ENCODE results near the gene ASCC1. TPM values are rescaled to one million over a fixed set of nuclear protein-coding genes. Genes with fewer than 3 reads are reported as not detected.

The ASCC1 gene
- total and polyA plus RNA-seq, 2 of the 13 experiments (the other 11 are each of a cell fraction or from before 2014, with no cell fraction given) = 21.6 to 30.1 TPM

DNA sequence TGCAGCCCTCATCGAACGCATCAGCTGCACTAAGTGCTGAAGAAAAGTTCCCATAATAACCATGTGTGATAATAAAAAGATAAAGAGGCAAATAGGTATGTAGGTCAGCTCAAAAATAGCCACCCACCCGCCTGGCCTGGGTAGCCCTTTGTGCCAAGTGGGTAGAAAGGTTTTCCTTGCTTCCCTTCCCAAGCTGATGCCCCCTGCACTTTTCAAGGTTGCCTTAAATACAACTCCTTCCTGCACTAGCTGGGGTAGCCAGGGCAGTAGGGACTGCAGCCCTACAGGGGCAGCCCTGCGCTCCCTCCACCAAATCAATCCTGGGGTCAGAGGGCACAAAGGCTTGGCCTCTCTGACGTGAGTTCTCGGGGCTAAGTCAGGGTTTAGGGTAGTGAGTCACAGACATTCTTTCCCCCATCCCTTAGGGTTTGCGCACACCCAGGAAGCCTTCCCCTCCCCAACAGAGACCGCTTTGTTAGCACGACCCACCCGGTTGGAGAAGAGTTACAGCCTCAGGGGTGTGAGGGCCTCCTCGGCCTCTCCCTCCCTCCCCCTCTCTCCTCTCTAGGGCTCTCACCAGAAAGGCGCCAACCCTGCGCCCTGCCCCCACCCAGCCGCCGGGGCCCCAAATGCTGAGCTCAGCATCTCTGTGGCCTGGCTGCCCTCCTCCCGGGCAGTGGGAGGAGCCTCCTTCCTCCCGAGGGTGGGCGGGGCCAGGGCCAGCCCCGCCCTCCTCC, 44.3 kb upstream of the ASCC1 start (continued):
- TF ChIP-seq, protein P1, sequence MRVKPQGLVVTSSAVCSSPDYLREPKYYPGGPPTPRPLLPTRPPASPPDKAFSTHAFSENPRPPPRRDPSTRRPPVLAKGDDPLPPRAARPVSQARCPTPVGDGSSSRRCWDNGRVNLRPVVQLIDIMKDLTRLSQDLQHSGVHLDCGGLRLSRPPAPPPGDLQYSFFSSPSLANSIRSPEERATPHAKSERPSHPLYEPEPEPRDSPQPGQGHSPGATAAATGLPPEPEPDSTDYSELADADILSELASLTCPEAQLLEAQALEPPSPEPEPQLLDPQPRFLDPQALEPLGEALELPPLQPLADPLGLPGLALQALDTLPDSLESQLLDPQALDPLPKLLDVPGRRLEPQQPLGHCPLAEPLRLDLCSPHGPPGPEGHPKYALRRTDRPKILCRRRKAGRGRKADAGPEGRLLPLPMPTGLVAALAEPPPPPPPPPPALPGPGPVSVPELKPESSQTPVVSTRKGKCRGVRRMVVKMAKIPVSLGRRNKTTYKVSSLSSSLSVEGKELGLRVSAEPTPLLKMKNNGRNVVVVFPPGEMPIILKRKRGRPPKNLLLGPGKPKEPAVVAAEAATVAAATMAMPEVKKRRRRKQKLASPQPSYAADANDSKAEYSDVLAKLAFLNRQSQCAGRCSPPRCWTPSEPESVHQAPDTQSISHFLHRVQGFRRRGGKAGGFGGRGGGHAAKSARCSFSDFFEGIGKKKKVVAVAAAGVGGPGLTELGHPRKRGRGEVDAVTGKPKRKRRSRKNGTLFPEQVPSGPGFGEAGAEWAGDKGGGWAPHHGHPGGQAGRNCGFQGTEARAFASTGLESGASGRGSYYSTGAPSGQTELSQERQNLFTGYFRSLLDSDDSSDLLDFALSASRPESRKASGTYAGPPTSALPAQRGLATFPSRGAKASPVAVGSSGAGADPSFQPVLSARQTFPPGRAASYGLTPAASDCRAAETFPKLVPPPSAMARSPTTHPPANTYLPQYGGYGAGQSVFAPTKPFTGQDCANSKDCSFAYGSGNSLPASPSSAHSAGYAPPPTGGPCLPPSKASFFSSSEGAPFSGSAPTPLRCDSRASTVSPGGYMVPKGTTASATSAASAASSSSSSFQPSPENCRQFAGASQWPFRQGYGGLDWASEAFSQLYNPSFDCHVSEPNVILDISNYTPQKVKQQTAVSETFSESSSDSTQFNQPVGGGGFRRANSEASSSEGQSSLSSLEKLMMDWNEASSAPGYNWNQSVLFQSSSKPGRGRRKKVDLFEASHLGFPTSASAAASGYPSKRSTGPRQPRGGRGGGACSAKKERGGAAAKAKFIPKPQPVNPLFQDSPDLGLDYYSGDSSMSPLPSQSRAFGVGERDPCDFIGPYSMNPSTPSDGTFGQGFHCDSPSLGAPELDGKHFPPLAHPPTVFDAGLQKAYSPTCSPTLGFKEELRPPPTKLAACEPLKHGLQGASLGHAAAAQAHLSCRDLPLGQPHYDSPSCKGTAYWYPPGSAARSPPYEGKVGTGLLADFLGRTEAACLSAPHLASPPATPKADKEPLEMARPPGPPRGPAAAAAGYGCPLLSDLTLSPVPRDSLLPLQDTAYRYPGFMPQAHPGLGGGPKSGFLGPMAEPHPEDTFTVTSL (CRISPR knock-in tag; IDR thresholded peaks at IDR 0.05; ENCODE audit: borderline replicate concordance) = peak; percentile 28; the same call in 1 of the 2 replicates
- TF ChIP-seq JUN (CRISPR knock-in tag; IDR thresholded peaks at IDR 0.05) = no peak; the same call in 1 of the 2 replicates
- no peak for TF ChIP-seq ZNF234 (CRISPR knock-in tag; conservative IDR thresholded peaks at IDR 0.05)
- no peak for TF ChIP-seq ZNF451 (CRISPR knock-in tag; IDR thresholded peaks at IDR 0.05)
- peak; percentile 9; the same call in 1 of the 2 replicates for TF ChIP-seq ARNT2 (CRISPR knock-in tag; IDR thresholded peaks at IDR 0.05; ENCODE audit: low read depth)
- TF ChIP-seq RCOR2 (CRISPR knock-in tag; IDR thresholded peaks at IDR 0.05) = peak; percentile 76; the same call in 1 of the 2 replicates
- TF ChIP-seq JUND (CRISPR knock-in tag; IDR thresholded peaks at IDR 0.05) = 0 out of 2 replicates have a peak, but pooled peaks have one; percentile 52
- peak; percentile 64 for TF ChIP-seq TEAD3 (CRISPR knock-in tag; optimal IDR thresholded peaks at IDR 0.05; ENCODE audit: borderline replicate concordance)
- peak; percentile 37; the same call in 1 of the 3 replicates for TF ChIP-seq MXI1 (IDR thresholded peaks at IDR 0.05; ENCODE audit: borderline replicate concordance, low read depth, low read length)
- peak; percentile 75 for TF ChIP-seq HOXA3 (CRISPR knock-in tag; IDR thresholded peaks at IDR 0.05)
- TF ChIP-seq SP1 (IDR thresholded peaks at IDR 0.05) = no peak
- peak; percentile 95 for TF ChIP-seq SP1 (CRISPR knock-in tag; IDR thresholded peaks at IDR 0.05)
- peak; percentile 95 for TF ChIP-seq NR2C2 (CRISPR knock-in tag; IDR thresholded peaks at IDR 0.05; ENCODE audit: borderline replicate concordance)
- TF ChIP-seq, protein P2, sequence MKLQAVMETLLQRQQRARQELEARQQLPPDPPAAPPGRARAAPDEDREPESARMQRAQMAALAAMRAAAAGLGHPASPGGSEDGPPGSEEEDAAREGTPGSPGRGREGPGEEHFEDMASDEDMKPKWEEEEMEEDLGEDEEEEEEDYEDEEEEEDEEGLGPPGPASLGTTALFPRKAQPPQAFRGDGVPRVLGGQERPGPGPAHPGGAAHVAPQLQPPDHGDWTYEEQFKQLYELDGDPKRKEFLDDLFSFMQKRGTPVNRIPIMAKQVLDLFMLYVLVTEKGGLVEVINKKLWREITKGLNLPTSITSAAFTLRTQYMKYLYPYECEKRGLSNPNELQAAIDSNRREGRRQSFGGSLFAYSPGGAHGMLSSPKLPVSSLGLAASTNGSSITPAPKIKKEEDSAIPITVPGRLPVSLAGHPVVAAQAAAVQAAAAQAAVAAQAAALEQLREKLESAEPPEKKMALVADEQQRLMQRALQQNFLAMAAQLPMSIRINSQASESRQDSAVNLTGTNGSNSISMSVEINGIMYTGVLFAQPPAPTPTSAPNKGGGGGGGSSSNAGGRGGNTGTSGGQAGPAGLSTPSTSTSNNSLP (IDR thresholded peaks at IDR 0.05; ENCODE audit: low read depth, low read length) = no peak
- no peak for TF ChIP-seq ATM (IDR thresholded peaks at IDR 0.05; ENCODE audit: borderline replicate concordance)
- no peak for TF ChIP-seq NCOA5 (CRISPR knock-in tag; IDR thresholded peaks at IDR 0.05)
- 0 out of 2 replicates have a peak, but pooled peaks have one; percentile 44 for TF ChIP-seq PHF20 (CRISPR knock-in tag; IDR thresholded peaks at IDR 0.05)
- TF ChIP-seq, protein P3, sequence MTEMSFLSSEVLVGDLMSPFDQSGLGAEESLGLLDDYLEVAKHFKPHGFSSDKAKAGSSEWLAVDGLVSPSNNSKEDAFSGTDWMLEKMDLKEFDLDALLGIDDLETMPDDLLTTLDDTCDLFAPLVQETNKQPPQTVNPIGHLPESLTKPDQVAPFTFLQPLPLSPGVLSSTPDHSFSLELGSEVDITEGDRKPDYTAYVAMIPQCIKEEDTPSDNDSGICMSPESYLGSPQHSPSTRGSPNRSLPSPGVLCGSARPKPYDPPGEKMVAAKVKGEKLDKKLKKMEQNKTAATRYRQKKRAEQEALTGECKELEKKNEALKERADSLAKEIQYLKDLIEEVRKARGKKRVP (CRISPR knock-in tag; IDR thresholded peaks at IDR 0.05) = peak in 1 of 2 experiments; percentile 76; a peak in 2 of 4 replicates
- TF ChIP-seq, protein P4, sequence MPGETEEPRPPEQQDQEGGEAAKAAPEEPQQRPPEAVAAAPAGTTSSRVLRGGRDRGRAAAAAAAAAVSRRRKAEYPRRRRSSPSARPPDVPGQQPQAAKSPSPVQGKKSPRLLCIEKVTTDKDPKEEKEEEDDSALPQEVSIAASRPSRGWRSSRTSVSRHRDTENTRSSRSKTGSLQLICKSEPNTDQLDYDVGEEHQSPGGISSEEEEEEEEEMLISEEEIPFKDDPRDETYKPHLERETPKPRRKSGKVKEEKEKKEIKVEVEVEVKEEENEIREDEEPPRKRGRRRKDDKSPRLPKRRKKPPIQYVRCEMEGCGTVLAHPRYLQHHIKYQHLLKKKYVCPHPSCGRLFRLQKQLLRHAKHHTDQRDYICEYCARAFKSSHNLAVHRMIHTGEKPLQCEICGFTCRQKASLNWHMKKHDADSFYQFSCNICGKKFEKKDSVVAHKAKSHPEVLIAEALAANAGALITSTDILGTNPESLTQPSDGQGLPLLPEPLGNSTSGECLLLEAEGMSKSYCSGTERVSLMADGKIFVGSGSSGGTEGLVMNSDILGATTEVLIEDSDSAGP (CRISPR knock-in tag; IDR thresholded peaks at IDR 0.05; ENCODE audit: borderline replicate concordance) = peak; percentile 73; the same call in 1 of the 2 replicates

Measured in HepG2 (cell line).